Measurements from ENCODE around the gene ACOT13. TPM values are rescaled to one million over a fixed set of nuclear protein-coding genes. Genes with fewer than 3 reads are reported as not detected.
"Not testable (repeated sequence)": the region's sequence is repeated elsewhere in the genome, so short reads cannot be mapped to it uniquely, and the experiment has no call there.

ACOT13 gene
- total RNA-seq, 1 donor = 12.2 TPM

DNA sequence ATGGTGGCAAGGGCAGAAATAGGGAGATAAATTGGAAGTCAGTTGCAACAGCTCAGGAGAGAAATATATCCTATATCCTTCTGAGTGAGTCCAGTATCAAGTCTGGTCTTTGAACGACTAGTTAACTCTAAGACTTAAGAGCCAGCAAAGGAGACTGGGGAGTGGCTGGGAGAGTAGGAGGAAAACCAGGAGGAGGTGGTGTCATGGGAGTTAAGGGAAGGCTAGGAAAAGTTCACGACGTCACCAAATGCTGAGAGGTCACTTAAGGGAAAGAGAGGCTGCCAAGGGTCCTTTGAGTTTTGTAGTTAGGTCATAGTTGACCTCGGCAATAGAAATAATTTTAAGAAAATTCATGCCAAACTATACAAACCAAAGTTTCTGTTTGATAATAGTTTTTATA is 25.1 kb downstream of the ACOT13 start:
- no peak overlapping the region for H3K4me3 ChIP-seq (ENCODE audit: low read depth, low read length)
- no peak for DNase-seq (ENCODE audit: low read depth)
- TF ChIP-seq, protein P1, sequence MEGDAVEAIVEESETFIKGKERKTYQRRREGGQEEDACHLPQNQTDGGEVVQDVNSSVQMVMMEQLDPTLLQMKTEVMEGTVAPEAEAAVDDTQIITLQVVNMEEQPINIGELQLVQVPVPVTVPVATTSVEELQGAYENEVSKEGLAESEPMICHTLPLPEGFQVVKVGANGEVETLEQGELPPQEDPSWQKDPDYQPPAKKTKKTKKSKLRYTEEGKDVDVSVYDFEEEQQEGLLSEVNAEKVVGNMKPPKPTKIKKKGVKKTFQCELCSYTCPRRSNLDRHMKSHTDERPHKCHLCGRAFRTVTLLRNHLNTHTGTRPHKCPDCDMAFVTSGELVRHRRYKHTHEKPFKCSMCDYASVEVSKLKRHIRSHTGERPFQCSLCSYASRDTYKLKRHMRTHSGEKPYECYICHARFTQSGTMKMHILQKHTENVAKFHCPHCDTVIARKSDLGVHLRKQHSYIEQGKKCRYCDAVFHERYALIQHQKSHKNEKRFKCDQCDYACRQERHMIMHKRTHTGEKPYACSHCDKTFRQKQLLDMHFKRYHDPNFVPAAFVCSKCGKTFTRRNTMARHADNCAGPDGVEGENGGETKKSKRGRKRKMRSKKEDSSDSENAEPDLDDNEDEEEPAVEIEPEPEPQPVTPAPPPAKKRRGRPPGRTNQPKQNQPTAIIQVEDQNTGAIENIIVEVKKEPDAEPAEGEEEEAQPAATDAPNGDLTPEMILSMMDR (IDR thresholded peaks at IDR 0.05; ENCODE audit: insufficient read depth, low read length) = no peak

- TF ChIP-seq, protein P1 (IDR thresholded peaks at IDR 0.05; ENCODE audit: insufficient read depth, low read length) = no peak
- H3K4me3 ChIP-seq (ENCODE audit: low read depth, low read length) = no peak overlapping the region
- no peak for DNase-seq (ENCODE audit: low read depth)
These were observed 25.5 kb downstream of the ACOT13 start for GRCh38 chr6:24692415-24692814.

GRCh38 chr6:24692848-24693592 is 26.1 kb downstream of the ACOT13 start:
- TF ChIP-seq, protein P1 (IDR thresholded peaks at IDR 0.05; ENCODE audit: insufficient read depth, low read length) = no peak
- no peak overlapping the region for H3K4me3 ChIP-seq (ENCODE audit: low read depth, low read length)
- DNase-seq (ENCODE audit: low read depth) = no peak

DNA sequence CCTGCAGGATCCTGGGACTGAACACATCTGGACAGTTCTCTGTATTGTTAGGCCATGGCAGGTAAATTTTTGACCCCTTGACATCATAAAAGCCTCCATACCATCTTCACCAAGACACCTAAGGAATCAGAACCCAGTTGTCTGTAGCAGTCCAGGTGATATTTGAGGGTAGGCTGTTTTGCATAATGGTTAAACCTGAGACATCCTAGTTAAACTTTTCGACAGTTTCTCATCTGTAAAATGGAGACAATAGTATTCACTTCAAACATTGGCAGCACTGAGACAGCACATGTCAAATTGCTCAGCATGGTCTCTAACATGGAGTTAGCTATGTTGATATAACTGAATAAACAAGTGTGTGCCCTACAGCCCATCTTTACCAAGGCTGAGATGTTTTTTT is 27.3 kb downstream of the ACOT13 start:
- no peak overlapping the region for H3K4me3 ChIP-seq (ENCODE audit: low read depth, low read length)
- DNase-seq (ENCODE audit: low read depth) = no peak
- TF ChIP-seq, protein P1 (IDR thresholded peaks at IDR 0.05; ENCODE audit: insufficient read depth, low read length) = no peak

- TF ChIP-seq, protein P1 (IDR thresholded peaks at IDR 0.05; ENCODE audit: insufficient read depth, low read length) = peak; percentile 26
- H3K4me3 ChIP-seq (ENCODE audit: low read depth, low read length) = not testable (repeated sequence)
- DNase-seq (ENCODE audit: low read depth) = peak; percentile 59
These were observed 28.8 kb downstream of the ACOT13 start for GRCh38 chr6:24695635-24696034.

DNA sequence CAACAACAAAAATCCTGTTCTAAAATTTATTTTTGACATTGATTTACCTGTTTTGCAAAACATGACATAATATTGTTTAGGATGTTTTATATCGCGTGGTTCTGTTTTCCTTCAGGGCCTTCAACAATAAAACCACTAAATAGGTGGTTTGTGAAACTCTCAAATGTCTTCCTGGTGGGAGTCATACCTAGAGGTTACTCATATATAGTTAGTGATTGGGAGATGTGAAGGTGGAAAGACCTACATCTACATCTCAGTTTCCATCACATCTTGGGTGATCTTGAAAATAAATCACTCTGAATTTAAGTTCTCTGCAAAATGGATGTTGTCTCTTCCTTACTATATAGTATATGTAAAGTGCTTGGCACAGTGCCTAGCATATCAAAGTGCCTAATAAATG is 29.2 kb downstream of the ACOT13 start:
- DNase-seq (ENCODE audit: low read depth) = no peak
- TF ChIP-seq, protein P1 (IDR thresholded peaks at IDR 0.05; ENCODE audit: insufficient read depth, low read length) = no peak
- no peak overlapping the region for H3K4me3 ChIP-seq (ENCODE audit: low read depth, low read length)

Measured in fibroblast of the aortic adventitia (primary cell).